GM10847 (cell line): ENCODE measurements around the gene NAT8.

Experiments
- POLR2A ChIP-seq: IDR thresholded peaks from 2 replicates; pipeline ENCODE4 v1.6.1; 2011; ENCODE audit not compliant: insufficient read length; ENCODE audit errors: extremely low read depth

NAT8 gene

GRCh38 chr2:73594251-73594650, 48.0 kb downstream of the NAT8 start:
- no peak for TF ChIP-seq POLR2A

- no peak for TF ChIP-seq POLR2A
These were observed 48.5 kb downstream of the NAT8 start for GRCh38 chr2:73593680-73594079.
